HG02840 (cell line): Measurements from ENCODE around the gene BTBD9.

Source experiments
- ATAC-seq: cut with Tn5 transposase; IDR thresholded peaks from one replicate; pipeline ENCODE4 v1.9.1; 2021; ENCODE audit warnings: mild to moderate bottlenecking, moderate library complexity, moderate number of reproducible peaks; ENCODE audit not compliant: unreplicated experiment, low FRiP score

Gene BTBD9

GRCh38 chr6:38172739-38173410 lies 466.9 kb downstream of the BTBD9 start:
- no peak for ATAC-seq

GRCh38 chr6:38171997-38172738 lies 467.6 kb downstream of the BTBD9 start:
- no peak for ATAC-seq

DNA sequence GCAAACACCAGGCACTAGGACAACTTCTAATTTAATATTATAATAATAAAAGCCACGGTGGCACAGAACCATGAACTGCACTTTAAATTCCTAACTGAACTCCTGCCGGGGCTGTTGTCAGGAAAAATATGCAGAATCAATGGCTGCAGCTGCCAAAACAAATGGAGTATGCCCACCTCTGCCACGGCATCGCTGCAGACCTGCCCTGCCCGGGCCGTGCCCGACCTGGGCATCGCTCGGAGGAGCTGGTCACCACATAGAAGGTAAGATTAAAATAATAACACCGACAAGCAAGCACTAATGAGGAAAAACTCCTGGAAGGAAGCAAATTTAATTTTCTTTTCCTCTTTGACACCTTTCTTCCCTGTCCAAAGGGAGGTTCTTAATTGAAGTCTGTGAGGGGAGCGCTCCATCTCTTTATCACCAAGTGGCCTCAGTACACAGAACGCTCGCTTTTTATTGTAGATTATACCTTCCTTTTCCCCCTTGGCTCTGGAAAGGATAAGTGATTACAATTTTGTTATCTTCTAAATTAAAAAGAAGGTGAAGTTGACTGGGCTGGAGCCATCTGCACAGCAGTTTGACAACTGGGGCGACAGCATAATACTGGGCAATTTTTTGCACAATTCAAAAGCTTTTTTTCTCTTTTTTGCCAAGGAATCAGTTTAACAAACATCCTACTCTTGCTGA lies 468.9 kb downstream of the BTBD9 start:
- no peak for ATAC-seq

DNA sequence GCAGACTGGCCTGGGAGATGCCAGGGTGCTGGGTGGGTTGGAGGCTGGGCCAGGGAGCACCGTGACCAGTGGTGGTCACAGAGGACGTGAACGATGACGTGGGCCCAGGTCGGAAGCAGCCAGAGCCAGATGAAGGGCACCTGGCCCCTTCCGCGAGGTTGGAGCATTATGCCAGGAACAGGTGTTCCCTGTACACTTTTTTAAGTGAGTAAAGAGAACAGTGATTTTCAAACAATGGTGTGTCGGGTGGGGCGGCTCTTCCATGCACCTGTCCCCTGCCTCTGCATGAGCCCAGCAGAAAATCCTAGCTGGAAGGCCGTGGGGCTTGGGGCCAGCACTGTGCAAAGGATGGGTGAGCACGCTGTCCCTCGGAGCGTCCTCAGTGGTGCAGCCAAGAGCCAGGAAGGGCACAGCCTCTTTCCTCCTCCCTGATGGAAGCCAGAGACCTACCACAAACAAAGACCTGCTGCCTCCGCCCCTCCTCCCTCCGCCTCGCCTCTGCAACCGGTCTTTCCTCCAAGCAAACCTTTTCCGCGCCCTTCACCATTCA lies 469.7 kb downstream of the BTBD9 start:
- ATAC-seq = no peak

GRCh38 chr6:38169221-38169976 lies 470.3 kb downstream of the BTBD9 start:
- ATAC-seq = no peak

- ATAC-seq = no peak
These were observed 471.0 kb downstream of the BTBD9 start for GRCh38 chr6:38168699-38169098.

DNA sequence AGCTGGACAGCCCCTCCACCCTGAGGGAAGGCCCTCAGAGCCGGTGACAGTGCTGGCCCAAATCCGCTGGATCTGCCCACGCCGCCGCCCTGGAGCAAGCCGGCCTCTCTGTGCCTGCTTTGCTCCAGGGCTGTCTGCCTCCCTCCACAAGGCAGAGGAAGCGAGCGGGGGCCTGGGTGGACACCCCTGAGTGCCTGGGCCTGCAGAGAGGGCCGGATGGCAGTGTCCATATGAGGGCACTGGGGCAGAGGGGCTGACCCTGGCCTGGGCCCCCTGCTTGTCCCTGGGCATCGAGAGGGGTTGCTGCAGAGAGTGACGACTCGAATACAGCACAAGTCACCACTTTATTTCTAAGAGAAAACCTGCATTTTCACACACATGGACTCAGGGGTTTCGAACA lies 471.6 kb downstream of the BTBD9 start:
- no peak for ATAC-seq

- ATAC-seq = no peak
These were observed 472.1 kb downstream of the BTBD9 start for GRCh38 chr6:38167598-38167997.

GRCh38 chr6:38166411-38167240 lies 473.1 kb downstream of the BTBD9 start:
- ATAC-seq = no peak

DNA sequence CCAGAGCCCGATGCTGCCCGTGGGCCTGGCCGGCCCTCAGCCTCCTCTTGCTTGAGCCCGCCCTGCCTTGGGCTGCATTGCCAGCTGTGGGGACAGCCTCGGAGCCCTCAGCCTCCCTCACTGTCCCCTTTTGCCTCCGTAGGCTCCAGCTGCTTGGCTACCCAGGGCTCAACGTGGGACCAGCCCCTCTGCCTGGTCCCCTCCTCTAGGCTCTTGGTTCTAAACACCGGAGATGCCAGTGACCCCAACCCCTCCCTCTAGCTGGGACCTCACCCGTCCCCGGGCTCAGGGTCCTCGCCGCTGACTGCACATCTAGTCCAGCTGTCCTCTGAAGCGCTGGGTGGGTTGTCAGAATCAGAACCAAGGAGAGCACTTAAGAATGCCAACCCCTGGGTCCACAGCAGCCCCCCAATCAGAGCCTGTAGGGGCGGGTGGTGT lies 475.0 kb downstream of the BTBD9 start:
- no peak for ATAC-seq

DNA sequence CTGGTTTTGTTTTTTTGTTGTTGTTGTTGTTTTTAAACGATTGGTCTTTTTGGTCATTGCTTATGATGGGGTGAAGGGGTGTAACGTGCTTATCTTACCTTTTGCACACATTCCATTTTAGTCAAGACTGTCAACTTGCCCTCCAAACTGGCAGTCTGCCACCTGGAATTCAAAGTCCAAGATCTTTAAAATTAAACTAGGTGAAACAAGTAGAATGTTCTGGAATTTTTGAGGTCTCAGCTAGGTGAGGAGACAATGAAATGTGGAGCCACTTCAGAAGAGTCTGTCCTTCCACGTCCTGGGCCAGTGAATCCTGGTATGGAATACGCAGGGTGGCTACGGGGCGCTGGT lies 475.6 kb downstream of the BTBD9 start:
- no peak for ATAC-seq

GRCh38 chr6:38163186-38164130 lies 476.3 kb downstream of the BTBD9 start:
- no peak for ATAC-seq

DNA sequence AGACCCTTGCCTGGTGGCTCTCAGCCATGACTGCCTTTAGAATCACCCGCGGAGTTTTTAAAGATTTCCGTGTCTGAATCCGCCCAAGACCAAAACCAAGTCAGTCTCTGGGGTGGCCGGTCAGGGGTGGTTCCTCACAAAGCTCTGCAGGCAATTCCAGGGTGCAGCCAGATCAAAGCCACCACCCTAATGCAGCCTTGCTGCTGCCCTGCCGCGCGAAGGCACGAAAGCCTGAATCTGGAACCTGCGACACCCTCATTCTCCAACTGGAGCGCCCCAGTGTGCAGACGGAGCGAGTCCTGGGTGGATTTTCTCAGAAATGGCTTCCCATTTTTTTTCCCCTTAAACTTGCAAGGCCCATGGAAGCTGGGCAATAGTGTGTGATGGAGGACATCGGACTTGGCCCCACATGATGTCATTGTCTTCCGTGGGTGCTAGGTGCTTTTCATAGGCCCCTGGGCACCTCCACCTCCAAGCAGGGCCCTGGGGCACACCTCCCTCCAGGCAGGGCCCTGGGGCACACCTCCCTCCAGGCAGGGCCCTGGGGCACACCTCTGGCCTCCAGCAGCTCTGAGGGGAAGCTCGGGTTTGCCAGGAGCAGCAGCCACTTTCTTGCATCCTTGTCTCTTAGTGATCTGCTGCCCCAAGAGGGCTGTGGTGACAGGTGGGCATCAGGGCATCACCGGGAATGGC lies 477.1 kb downstream of the BTBD9 start:
- ATAC-seq = no peak

- no peak for ATAC-seq
These were observed 477.8 kb downstream of the BTBD9 start for GRCh38 chr6:38161754-38162492.

DNA sequence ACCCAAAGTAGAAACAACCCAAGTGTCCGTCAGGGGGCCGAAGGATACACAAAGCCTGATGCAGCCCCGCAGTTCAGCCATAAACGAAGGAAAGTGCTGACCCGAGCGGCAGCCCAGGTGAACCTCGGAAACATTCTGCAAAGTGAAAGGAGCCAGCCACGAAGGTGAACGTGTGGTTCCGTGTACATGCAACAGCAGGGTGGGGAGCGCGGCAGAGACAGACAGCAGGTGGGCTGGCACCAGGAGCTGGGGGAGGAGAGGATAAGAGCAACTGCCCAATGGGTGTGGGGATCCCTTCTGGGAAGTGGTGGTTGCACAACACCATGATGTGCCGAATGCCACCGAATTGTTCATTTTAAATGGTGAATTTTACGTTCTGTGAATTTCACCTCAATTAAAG lies 478.4 kb downstream of the BTBD9 start:
- ATAC-seq = no peak

DNA sequence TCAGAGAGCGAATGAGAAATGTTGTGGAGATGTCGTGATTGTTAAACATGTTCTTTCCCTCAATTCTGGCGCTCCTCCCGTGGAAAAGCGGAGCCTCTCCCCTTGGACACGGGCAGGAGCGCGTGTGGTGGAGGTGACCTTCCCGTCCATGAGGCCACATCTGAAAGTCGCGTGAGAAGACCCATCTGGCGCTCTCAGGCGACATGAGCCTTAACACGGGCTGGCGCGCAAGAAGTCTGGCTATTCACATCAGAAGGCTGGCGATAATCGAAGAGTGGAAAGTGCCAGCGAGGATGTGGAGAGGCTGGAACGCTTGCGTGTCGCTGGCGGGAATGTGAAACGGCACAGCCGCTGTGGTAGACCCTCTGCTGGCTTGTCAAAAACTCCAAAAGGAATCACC lies 478.9 kb downstream of the BTBD9 start:
- ATAC-seq = no peak

DNA sequence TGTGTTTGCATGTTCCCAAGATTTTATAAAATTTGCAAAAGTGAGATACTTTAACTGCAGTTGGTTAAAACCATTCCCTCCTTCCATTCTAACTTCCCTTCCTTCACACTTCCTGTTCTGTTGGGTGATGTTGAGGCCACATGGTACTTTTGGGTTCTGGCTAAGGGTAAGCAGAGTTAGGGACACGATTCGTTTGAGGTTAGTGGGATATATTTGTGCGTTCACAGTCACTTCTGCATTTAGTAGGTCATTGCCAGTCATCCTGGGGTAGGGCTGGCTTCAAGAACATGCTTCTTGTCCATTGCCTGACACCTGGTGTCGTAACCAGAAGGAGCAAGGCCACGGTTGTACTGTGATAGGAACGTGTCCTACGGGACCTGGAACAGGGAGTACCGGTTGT lies 480.1 kb downstream of the BTBD9 start:
- no peak for ATAC-seq
